ENCODE measurements around the gene HECTD2. TPM values are rescaled to one million over a fixed set of nuclear protein-coding genes. Genes with fewer than 3 reads are reported as not detected.
A peak's percentile ranks its signal among the peaks of the same experiment; 100 is the strongest.

HECTD2 gene
- total and polyA plus RNA-seq, 9 of the 15 experiments (the other 6 are each of a cell fraction or from before 2014, with no cell fraction given): 1.3 to 5.9 (median 3.9) TPM

DNA sequence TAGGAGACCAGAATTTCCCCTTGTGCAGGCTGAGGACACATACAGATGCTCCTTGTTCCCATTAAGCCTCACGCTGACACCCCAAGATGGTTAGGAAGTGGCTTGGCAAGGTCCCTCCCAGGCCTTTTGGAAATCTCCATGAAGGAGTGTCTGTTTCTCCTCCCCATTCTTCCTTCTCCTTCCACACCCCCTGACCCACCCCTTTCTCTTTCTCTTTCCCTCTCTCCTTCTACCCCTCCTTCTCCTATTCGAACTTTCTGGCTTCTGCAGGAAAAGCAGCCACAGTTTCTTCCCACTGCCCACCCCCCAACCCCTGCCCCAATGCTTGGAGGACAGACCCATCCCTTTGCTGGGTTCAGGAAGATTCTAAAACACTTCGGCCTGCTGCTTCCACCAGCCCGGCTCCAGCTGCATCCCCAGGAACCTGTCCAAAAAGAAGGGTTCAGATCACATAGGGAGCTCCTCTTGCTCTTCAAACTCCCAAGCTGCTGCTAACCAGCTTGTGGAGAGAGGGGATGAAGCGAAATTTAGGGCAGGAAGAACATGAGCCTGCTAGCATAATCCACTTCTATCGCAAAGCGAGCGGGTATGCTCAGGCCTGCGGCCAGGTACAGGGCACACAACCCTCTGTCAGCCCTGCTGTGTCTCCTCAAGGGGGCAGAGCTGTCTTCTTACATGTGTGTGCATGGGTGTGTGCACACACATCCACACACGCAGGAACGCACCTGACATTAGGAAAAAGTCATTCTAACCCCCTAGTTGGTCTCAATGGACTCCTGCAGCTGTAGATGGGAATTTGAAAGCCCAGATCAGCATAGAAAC is 142.3 kb downstream of the HECTD2 start:
- POLR2A ChIA-PET: no interaction called here
- TF ChIP-seq ZNF3 (CRISPR knock-in tag; IDR thresholded peaks at IDR 0.05): no peak
- peak; percentile 15; the same call in 1 of the 2 replicates for TF ChIP-seq STAG1 (CRISPR knock-in tag; IDR thresholded peaks at IDR 0.05; ENCODE audit: borderline replicate concordance)
- no peak for TF ChIP-seq XRCC4 (IDR thresholded peaks at IDR 0.05; ENCODE audit: extremely low read depth, insufficient read depth, insufficient read length)
- TF ChIP-seq CTCFL (IDR thresholded peaks at IDR 0.05; ENCODE audit: borderline replicate concordance, insufficient read depth, low read depth, low read length, poor library complexity, severe bottlenecking): no peak
- no peak for TF ChIP-seq LEF1 (IDR thresholded peaks at IDR 0.05)
- TF ChIP-seq NR1H2 (CRISPR knock-in tag; IDR thresholded peaks at IDR 0.05): no peak
- TF ChIP-seq CBX3 (IDR thresholded peaks at IDR 0.05; ENCODE audit: borderline replicate concordance in 1 of 2, low read length in 2 of 2): no peak
- no peak for TF ChIP-seq DIDO1 (tag; IDR thresholded peaks at IDR 0.05; ENCODE audit: low read depth)
- 0 out of 2 replicates have a peak, but pooled peaks have one; percentile 21 for TF ChIP-seq SMC3 (conservative IDR thresholded peaks at IDR 0.05; ENCODE audit: insufficient read depth, low read depth, low read length)
- TF ChIP-seq ZFP36 (IDR thresholded peaks at IDR 0.05; ENCODE audit: low read depth, low read length, partially characterized antibody): no peak
- TF ChIP-seq JUND (IDR thresholded peaks at IDR 0.05; ENCODE audit: borderline replicate concordance, low read depth, low read length): 0 out of 2 replicates have a peak, but pooled peaks have one; percentile 25
- no peak for TF ChIP-seq JUND (tag; IDR thresholded peaks at IDR 0.05; ENCODE audit: borderline replicate concordance, low read depth, low read length)
- no peak for TF ChIP-seq MTA1 (IDR thresholded peaks at IDR 0.05; ENCODE audit: borderline replicate concordance)
- TF ChIP-seq, protein P1, sequence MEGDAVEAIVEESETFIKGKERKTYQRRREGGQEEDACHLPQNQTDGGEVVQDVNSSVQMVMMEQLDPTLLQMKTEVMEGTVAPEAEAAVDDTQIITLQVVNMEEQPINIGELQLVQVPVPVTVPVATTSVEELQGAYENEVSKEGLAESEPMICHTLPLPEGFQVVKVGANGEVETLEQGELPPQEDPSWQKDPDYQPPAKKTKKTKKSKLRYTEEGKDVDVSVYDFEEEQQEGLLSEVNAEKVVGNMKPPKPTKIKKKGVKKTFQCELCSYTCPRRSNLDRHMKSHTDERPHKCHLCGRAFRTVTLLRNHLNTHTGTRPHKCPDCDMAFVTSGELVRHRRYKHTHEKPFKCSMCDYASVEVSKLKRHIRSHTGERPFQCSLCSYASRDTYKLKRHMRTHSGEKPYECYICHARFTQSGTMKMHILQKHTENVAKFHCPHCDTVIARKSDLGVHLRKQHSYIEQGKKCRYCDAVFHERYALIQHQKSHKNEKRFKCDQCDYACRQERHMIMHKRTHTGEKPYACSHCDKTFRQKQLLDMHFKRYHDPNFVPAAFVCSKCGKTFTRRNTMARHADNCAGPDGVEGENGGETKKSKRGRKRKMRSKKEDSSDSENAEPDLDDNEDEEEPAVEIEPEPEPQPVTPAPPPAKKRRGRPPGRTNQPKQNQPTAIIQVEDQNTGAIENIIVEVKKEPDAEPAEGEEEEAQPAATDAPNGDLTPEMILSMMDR (IDR thresholded peaks at IDR 0.05 in 2 of 3, conservative IDR thresholded peaks at IDR 0.05 in 1 of 3; ENCODE audit: insufficient read depth in 2 of 3, low read depth in 1 of 3, low read length in 3 of 3): peak; percentile 27 to 46 (median 45); a peak in 5 of 6 replicates
- TF ChIP-seq CREBBP (IDR thresholded peaks at IDR 0.05; ENCODE audit: low read depth, low read length): no peak
- peak in 1 of 2 experiments; percentile 76; a peak in 3 of 4 replicates for TF ChIP-seq RAD21 (CRISPR knock-in tag; conservative IDR thresholded peaks at IDR 0.05 in 1 of 2, IDR thresholded peaks at IDR 0.05 in 1 of 2)
- no peak for TF ChIP-seq ZNF717 (CRISPR knock-in tag; IDR thresholded peaks at IDR 0.05)

More for the DNA sequence above, 142.3 kb downstream of the HECTD2 start:
- DNase-seq (ENCODE audit: extremely low read depth in 1 of 4, low spot score in 3 of 4): no peak
- CTCF ChIA-PET (ENCODE audit: low intra/inter-chr PET ratio): interaction anchor here (1.2 to 3.0 kb wide), 6 partner anchors 37 to 163 kb away, joined by 3 to 21 read pairs (median 4); no protein-coding TSS in a partner anchor
- peak overlapping the region; percentile 67; the same call in 1 of the 2 replicates for H2AFZ ChIP-seq (ENCODE audit: low read depth, low read length)
- no peak for FAIRE-seq
- H3K4me2 ChIP-seq (ENCODE audit: insufficient read depth, low read length): no peak overlapping the region
- no peaks in the 10 kb centered on the region for H3K36me3 ChIP-seq (ENCODE audit: control insufficient read depth, insufficient read depth, low read length)
- no TSS peak for BruUV-seq (replicated peaks)
- no peaks in the 10 kb centered on the region for H4K20me1 ChIP-seq (replicated peaks; ENCODE audit: control insufficient read depth, insufficient read depth, low read length)
- H3K9me3 ChIP-seq (replicated peaks; ENCODE audit: control insufficient read depth, insufficient read depth, low read depth, low read length): no peaks in the 10 kb centered on the region
- H3K9me1 ChIP-seq (ENCODE audit: control insufficient read depth, insufficient read depth, low read length): no peaks in the 10 kb centered on the region
- H3K9ac ChIP-seq (ENCODE audit: insufficient read depth in 1 of 2, low read depth in 2 of 2, low read length in 2 of 2): no peak overlapping the region
- H3K27me3 ChIP-seq (ENCODE audit: control insufficient read depth in 2 of 2, insufficient read depth in 2 of 2, low read length in 2 of 2): no peaks in the 10 kb centered on the region
- in situ Hi-C loops (cut with MboI): loop anchor here (5.0 kb wide), 1 partner anchor 140 kb away; no protein-coding TSS in a partner anchor
- no peak overlapping the region for H3K27ac ChIP-seq (ENCODE audit: extremely low read depth, low read depth, low read length)
- peak; percentile 66 for ATAC-seq
- WGBS (ENCODE audit: insufficient coverage, low coverage, missing lambda C conversion rate): 76% methylated on average over 8 of the region's 11 CpGs
- H3K4me3 ChIP-seq: no peak overlapping the region
- no peaks in the 10 kb centered on the region for H3K79me2 ChIP-seq (ENCODE audit: control insufficient read depth, insufficient read depth, low read length)
- H3K4me1 ChIP-seq (replicated peaks in 1 of 2; ENCODE audit: control insufficient read depth in 2 of 2, insufficient read depth in 2 of 2, low read length in 2 of 2): no peaks in the 10 kb centered on the region; a peak in 2 of 5 replicates
- intact Hi-C loops (cut with micrococcal nuclease): loop anchor here (1.0 to 5.0 kb wide), 6 partner anchors 35 to 195 kb away; no protein-coding TSS in a partner anchor

Measured in K562 (cell line).